Epithelial cell of proximal tubule (primary cell): Measurements from ENCODE around the gene PSMD6. TPM values are rescaled to one million over a fixed set of nuclear protein-coding genes. Genes with fewer than 3 reads are reported as not detected.

Experiments used
- DNase-seq: peaks from one replicate; pipeline ENCODE4 v3.0.0-alpha.2; 2011; ENCODE audit warnings: low read depth
- H3K4me3 ChIP-seq: 2 replicates; pipeline ENCODE4 v1.5.1; 2011; ENCODE audit warnings: low read depth, mild to moderate bottlenecking, low read length
- total RNA-seq: library from RNA; depleted of rRNA; stranded (reverse); fragments of >200 nt; gene quantifications from 2 replicates; pipeline ENCODE4 v1.2.3, GENCODE V29; 2015
- TF ChIP-seq, protein P1 (sequence below): conservative IDR thresholded peaks from 2 replicates; pipeline ENCODE4 v1.5.1; 2012; ENCODE audit warnings: low read depth, mild to moderate bottlenecking, low read length

Gene PSMD6
- total RNA-seq, 1 donor from 2014 or later, result 92.1 TPM

- H3K4me3 ChIP-seq, result no peak overlapping the region
- DNase-seq, result no peak
- TF ChIP-seq, protein P1, sequence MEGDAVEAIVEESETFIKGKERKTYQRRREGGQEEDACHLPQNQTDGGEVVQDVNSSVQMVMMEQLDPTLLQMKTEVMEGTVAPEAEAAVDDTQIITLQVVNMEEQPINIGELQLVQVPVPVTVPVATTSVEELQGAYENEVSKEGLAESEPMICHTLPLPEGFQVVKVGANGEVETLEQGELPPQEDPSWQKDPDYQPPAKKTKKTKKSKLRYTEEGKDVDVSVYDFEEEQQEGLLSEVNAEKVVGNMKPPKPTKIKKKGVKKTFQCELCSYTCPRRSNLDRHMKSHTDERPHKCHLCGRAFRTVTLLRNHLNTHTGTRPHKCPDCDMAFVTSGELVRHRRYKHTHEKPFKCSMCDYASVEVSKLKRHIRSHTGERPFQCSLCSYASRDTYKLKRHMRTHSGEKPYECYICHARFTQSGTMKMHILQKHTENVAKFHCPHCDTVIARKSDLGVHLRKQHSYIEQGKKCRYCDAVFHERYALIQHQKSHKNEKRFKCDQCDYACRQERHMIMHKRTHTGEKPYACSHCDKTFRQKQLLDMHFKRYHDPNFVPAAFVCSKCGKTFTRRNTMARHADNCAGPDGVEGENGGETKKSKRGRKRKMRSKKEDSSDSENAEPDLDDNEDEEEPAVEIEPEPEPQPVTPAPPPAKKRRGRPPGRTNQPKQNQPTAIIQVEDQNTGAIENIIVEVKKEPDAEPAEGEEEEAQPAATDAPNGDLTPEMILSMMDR, result no peak
Observed at GRCh38 chr3:64063207-64063982, 40.1 kb upstream of the PSMD6 start.

- no peak for DNase-seq
- H3K4me3 ChIP-seq, result no peak overlapping the region
- TF ChIP-seq, protein P1, result no peak
Observed at GRCh38 chr3:64061628-64062027, 38.3 kb upstream of the PSMD6 start.

DNA sequence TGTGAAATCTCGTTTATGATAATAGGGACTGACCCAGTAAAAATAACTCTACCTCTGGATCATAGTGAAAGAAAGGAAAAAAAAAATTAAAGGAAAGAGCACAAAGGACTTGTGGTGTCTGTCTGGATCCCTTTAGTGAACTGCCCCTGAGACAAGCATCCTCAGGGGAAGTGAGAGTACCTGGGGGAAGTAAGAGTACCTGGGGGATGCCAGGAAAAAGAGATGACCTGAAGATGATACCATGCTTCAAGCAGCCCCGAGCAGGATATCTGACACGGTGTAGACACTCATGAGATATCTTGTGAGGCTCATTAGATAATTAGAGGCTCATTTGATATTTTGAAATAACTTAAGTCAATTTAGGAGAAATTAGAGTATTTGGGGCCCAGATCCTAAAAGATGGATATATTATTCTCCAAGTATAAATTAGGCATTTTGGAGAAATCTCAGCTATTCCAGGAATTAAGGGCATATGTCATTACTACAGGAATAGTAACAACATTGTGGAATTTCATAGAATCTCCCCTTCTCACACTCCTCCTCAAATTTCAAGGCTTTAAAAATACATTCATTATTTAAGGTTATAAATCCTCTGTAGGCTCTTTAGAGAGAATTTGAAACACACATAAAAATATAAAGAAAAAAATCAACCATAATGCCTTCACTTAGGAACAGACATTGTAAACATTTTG lies 36.3 kb upstream of the PSMD6 start:
- TF ChIP-seq, protein P1, result no peak
- H3K4me3 ChIP-seq, result no peak overlapping the region
- DNase-seq, result no peak

- TF ChIP-seq, protein P1, result no peak
- DNase-seq, result no peak
- no peak overlapping the region for H3K4me3 ChIP-seq
Observed at GRCh38 chr3:64058566-64058965, 35.3 kb upstream of the PSMD6 start.

DNA sequence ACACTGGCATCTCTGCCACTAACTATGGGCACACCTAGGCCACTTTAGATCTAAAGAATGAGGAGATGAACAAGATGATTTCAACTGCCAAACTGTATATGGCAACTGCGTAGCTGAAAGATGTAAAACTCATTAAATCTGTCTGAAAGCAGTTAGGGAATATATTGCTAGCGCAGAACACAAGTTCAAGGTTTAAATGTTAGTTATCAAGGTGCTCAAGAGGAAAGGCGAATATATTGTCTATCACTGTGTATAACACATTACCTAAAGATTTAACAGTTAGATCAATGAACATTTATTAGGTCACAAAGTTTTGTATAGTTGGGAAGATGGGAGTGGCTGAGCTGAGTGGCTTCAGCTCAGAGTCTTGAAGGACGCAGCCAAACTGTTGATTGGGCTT lies 33.9 kb upstream of the PSMD6 start:
- no peak for DNase-seq
- TF ChIP-seq, protein P1, result no peak
- no peak overlapping the region for H3K4me3 ChIP-seq

GRCh38 chr3:64056606-64057180 lies 33.4 kb upstream of the PSMD6 start:
- H3K4me3 ChIP-seq, result no peak overlapping the region
- TF ChIP-seq, protein P1, result no peak
- peak; percentile 35 for DNase-seq
